AG09319 (cell line): ENCODE results near the gene RAB28.
A peak's percentile ranks its signal among the peaks of the same experiment; 100 is the strongest.

Experiments used
- DNase-seq: peaks from one replicate; pipeline ENCODE4 v3.0.0-alpha.2; 2010; ENCODE audit warnings: low read depth; ENCODE audit errors: extremely low read depth
- TF ChIP-seq, protein P1 (sequence below): IDR thresholded peaks from 2 replicates; pipeline ENCODE4 v1.5.1; 2011; ENCODE audit warnings: low read depth, mild to moderate bottlenecking, inconsistent platforms, low read length, moderate library complexity

The RAB28 gene

DNA sequence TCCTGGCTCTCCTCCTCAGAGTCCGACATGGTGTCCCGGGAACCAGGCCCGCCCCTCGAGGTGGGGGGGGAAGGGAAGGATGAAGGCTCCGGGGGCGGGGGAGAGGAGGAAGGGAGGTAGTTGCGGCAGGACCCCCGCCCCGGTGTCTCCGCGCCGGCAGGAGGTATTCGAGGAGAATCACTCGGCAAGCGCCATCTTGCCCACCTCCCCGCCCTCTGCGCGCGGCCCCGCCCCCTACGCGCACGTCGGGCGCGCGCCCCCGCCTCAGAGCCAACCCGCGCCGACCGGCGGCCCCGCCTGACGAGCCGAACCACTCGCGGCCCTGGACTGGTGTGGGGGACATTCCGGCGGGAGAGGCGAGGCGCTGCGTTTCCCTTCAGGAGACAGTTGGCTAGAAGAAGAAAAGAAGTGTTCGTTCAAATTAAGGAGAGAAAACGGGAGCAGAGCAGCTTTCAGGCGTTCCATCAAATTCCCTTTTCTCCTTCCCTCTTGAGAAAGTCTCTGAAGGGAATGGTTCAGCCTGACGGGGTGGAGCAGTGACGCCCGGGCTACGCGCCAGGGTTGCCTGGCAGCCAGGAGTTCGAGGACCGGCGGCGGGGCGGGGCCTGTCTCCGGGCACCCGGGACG, at the start of gene RAB28:
TSS of gene RAB28 (minus strand) at position 219 of the 627 bp plus-strand sequence.
- TF ChIP-seq, protein P1, sequence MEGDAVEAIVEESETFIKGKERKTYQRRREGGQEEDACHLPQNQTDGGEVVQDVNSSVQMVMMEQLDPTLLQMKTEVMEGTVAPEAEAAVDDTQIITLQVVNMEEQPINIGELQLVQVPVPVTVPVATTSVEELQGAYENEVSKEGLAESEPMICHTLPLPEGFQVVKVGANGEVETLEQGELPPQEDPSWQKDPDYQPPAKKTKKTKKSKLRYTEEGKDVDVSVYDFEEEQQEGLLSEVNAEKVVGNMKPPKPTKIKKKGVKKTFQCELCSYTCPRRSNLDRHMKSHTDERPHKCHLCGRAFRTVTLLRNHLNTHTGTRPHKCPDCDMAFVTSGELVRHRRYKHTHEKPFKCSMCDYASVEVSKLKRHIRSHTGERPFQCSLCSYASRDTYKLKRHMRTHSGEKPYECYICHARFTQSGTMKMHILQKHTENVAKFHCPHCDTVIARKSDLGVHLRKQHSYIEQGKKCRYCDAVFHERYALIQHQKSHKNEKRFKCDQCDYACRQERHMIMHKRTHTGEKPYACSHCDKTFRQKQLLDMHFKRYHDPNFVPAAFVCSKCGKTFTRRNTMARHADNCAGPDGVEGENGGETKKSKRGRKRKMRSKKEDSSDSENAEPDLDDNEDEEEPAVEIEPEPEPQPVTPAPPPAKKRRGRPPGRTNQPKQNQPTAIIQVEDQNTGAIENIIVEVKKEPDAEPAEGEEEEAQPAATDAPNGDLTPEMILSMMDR, result no peak
- peak; percentile 87 for DNase-seq

DNA sequence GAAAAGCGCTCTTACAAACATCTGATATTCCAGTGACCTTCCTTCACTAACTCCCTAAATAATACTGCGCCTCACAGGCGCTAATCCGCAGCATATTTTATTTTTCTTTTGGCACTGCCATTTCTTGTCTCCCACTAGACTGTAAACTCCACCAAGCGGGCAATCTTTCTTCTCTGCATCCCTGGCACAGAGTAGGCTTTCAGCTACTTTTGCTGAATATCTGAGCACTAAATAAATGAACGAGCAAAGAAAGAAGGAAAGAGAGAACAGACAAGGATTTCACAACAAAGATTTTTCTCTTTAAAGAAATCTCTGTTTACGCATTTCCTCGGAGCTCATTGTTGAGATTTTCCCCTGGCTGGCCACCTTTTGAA, 47.5 kb upstream of the RAB28 start:
- DNase-seq, result no peak
- TF ChIP-seq, protein P1, result no peak

DNA sequence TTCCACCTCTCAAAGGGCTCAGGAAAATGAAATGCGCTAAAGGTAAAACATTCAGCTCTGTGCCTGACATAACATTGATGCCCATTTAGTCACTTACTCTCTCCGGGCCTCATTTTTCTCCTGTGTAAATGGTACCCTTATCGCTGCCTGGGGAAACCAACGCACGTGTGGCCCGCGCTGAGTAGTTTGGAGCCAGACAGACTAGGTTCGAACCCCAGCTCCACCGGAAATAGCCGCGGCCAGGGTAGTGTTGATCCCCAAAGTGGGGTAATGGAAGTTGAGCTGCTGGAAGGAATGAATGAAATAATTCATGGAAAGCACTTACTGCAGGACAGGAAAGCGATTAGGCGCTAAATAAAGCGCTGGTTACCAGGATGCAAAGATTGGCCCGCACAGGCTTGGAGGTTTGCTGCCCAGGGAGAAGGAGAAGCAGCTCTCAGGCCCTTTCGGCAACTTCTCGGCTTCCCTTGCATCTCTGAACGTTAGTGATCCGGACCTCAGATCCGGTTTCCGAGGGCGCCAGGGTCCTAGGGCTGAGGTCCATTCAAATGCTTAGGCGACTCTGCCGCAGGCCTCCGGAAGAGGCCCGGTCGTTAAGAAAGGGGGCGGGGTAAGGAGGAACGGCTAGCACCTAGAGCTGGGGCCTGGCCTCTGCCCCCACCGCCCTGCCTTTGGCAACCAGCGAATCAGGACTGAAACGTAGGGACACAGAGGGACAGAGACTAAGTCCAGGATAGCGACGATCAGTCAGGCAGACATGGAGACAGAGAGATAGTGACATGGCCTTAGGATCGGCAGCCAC, 46.9 kb upstream of the RAB28 start:
- no peak for DNase-seq
- TF ChIP-seq, protein P1, result no peak

DNA sequence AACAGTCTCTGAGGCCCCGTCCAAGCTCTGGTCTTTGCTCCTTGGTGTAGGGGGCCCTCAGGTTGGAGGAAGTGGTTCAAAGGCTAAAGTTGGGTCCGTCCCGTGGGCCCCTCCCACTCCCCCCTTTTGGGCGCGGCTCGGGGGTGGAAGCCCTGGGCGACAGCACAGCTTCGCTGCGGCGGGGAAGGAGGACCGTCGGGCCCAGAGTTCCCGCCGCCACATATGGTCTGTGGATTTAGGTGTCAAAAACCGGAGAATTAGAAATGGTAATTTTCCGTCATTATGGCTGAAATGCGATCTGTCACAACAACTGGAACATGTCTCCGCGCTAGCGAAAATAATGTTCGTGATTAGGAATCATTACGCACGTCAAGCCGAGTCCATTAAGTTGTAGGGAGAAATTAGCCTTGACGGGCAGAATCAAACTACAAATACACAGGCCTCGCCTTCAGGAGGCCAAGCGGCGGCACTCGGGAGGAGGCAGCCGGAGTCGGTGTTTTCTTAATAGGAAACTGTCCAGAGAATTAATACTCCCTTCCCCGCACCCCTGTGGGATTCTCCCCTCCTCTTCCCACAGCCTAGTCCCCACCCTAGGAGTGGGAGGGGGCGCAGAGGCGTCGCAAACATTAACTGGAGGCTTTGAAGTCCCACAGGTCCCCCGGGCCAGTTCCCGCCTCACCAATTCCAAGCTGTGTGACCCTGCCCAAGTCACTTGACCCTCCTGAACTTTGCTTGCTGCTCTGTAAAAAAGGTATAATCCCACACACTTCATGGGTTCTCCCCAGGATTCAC, 45.2 kb upstream of the RAB28 start:
- DNase-seq, result no peak
- TF ChIP-seq, protein P1, result no peak

DNA sequence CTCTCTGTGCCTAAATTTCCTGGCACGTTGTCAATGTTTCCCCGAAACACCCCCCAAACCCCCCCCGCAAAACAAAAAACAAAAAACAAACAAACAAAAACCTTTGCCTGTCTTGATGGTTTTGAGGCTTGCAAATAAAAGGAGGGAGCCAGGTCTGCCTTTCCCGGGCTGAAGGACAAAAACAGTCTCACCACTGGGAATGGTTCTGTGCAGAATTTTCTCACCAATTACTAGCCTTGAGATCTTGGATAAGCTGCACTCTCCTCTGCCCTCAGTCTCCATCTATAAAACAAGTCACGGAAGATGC, 44.6 kb upstream of the RAB28 start:
- TF ChIP-seq, protein P1, result no peak
- no peak for DNase-seq

DNA sequence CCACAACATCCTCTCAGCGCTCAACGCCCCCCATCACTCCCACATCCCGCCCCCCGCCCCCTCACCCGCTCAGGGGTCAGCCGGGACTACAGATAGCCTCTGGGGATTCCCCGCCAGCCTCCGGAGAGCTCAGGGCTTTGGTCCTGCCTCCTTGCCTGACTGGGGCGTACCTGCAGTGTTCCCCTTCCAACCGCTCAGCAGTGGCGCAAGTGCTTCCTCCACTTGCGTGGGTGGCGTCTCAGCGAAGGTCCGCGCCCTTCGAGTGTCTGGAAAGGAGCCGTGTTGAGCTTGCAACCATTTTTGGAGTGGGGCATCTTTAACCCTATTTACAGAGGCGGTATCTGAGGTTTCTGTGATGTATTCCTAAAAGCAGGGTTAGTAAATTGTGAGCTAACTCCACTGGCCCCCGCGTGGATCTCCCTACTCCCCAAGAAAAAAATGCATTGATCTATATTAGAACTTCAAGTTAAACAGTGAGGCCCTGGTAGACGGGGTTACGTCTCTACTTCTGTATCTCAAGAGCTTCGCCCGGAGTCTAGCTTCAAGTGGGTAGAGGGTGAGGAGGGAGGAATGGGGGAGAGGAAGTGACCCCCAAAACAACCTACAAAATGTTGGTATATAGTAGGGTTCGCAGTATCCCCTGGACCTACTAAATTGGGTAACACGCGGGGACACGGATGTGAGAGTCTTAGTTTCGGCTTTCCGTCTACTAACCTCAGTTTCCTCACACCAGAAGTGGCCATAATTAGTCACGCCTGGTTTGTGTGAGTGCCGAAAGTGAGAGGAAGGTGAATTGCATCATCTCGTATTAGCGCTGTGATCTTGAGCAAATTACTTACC, 44.1 kb upstream of the RAB28 start:
- DNase-seq, result no peak
- TF ChIP-seq, protein P1, result no peak
